Loucy (cell line): ENCODE data around the gene LIPJ.
A peak's percentile ranks its signal among the peaks of the same experiment; 100 is the strongest.

Source experiments
- EZH2phosphoT487 ChIP-seq: fragments of 200-600 bp; IDR thresholded peaks from 2 replicates; pipeline ENCODE4 v1.6.1; 2018; ENCODE audit warnings: antibody characterized with exemption, mild to moderate bottlenecking, moderate library complexity, borderline replicate concordance
- TF ChIP-seq, protein P1 (sequence below): fragments of 200-600 bp; sonication (generic); conservative IDR thresholded peaks from 2 replicates; pipeline ENCODE4 v1.5.1; 2014; ENCODE audit warnings: mild to moderate bottlenecking, antibody characterized with exemption, low read length

DNA sequence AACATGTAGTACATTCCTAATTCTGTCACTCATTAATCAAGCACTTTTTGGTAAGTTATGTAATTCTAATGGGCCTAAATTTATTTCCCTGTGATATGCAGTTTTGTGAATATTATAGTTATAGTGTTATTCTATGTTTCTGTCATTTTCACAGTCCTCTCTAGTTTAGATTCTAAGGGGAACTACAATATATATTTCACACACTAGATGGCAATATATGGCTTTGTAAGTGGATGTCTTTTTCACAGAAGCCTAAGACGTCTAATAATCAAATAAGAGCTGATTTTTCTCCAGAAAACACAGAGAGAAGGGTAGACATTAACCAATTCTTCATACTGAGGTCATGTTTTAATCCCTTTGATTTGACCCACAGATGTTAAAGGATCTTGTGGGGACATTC, 21.5 kb upstream of the LIPJ start:
- TF ChIP-seq, protein P1, sequence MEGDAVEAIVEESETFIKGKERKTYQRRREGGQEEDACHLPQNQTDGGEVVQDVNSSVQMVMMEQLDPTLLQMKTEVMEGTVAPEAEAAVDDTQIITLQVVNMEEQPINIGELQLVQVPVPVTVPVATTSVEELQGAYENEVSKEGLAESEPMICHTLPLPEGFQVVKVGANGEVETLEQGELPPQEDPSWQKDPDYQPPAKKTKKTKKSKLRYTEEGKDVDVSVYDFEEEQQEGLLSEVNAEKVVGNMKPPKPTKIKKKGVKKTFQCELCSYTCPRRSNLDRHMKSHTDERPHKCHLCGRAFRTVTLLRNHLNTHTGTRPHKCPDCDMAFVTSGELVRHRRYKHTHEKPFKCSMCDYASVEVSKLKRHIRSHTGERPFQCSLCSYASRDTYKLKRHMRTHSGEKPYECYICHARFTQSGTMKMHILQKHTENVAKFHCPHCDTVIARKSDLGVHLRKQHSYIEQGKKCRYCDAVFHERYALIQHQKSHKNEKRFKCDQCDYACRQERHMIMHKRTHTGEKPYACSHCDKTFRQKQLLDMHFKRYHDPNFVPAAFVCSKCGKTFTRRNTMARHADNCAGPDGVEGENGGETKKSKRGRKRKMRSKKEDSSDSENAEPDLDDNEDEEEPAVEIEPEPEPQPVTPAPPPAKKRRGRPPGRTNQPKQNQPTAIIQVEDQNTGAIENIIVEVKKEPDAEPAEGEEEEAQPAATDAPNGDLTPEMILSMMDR, result peak; percentile 74
- no peak for TF ChIP-seq EZH2phosphoT487
